PFSK-1 (cell line): Measurements from ENCODE around the gene KRTAP10-8.

Source experiments
- FOXP2 ChIP-seq: optimal IDR thresholded peaks from 2 replicates; pipeline ENCODE3; 2011; ENCODE audit warnings: borderline replicate concordance, control low read depth, inconsistent platforms; ENCODE audit not compliant: insufficient read depth; ENCODE audit errors: extremely low read length, extremely low read depth
- POLR2AphosphoS5 ChIP-seq: IDR thresholded peaks from 2 replicates; pipeline ENCODE4 v1.6.1; 2012; ENCODE audit warnings: low read depth, mild to moderate bottlenecking, control low read depth, low read length, moderate library complexity
- SIN3A ChIP-seq: IDR thresholded peaks from 2 replicates; pipeline ENCODE4 v1.6.1; 2012; ENCODE audit warnings: mild to moderate bottlenecking, low read length, moderate library complexity, borderline replicate concordance; ENCODE audit not compliant: insufficient read depth
- TAF1 ChIP-seq: IDR thresholded peaks from 2 replicates; pipeline ENCODE4 v1.6.1; 2012; ENCODE audit warnings: low read length, control low read depth, borderline replicate concordance; ENCODE audit not compliant: insufficient read depth
- TF ChIP-seq, protein P1 (sequence below), 2 experiments: IDR thresholded peaks; 2 replicates each; pipeline versions ENCODE4 v1.6.1 to v1.8.0; 2011 to 2012; ENCODE audit warnings: low read depth in 2 of 2, low read length in 2 of 2, control low read depth in 1 of 2, inconsistent platforms in 1 of 2, mild to moderate bottlenecking in 1 of 2, moderate library complexity in 1 of 2; ENCODE audit not compliant: insufficient read depth in 1 of 2

KRTAP10-8 gene

DNA sequence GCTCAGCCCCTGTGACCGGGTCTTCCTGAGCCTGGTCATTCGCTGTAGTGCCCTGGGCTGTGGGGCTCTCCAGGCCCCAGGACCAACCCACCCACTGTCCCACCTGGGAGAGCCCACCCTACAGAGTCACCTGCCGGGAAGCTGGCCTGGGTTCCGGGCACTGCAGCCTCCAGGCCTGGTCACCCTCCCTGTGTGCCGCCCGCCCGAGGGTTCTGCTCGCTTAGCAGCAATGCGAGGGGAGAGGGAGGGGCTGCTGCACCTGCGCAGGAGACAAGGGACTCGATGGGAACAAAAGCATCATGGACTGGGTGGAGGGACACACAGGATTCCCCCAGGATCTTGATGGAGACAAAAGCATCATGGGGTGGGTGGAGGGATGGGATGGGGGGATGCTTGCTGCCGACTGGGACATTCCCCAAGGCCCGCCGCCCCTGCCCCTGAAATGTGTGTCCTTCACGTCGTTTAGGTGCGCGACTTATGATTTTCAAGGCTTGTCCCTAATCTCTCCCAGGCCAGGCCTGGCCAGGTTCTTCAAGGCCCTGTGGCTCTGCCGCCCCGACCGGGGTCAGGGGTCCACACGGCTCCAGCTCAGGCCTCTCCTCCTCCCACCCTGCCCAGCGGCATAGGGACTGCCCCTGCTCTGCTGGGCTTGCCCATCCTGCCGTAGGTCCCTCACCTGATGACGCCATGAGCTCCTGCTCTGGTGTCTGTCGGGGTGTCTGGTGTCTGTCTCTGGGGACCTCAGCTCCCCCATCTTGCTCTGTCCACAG lies 1.7 kb downstream of the KRTAP10-8 start:
- TF ChIP-seq, protein P1, sequence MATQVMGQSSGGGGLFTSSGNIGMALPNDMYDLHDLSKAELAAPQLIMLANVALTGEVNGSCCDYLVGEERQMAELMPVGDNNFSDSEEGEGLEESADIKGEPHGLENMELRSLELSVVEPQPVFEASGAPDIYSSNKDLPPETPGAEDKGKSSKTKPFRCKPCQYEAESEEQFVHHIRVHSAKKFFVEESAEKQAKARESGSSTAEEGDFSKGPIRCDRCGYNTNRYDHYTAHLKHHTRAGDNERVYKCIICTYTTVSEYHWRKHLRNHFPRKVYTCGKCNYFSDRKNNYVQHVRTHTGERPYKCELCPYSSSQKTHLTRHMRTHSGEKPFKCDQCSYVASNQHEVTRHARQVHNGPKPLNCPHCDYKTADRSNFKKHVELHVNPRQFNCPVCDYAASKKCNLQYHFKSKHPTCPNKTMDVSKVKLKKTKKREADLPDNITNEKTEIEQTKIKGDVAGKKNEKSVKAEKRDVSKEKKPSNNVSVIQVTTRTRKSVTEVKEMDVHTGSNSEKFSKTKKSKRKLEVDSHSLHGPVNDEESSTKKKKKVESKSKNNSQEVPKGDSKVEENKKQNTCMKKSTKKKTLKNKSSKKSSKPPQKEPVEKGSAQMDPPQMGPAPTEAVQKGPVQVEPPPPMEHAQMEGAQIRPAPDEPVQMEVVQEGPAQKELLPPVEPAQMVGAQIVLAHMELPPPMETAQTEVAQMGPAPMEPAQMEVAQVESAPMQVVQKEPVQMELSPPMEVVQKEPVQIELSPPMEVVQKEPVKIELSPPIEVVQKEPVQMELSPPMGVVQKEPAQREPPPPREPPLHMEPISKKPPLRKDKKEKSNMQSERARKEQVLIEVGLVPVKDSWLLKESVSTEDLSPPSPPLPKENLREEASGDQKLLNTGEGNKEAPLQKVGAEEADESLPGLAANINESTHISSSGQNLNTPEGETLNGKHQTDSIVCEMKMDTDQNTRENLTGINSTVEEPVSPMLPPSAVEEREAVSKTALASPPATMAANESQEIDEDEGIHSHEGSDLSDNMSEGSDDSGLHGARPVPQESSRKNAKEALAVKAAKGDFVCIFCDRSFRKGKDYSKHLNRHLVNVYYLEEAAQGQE (IDR thresholded peaks at IDR 0.05; ENCODE audit: insufficient read depth in 1 of 2, low read depth in 2 of 2, low read length in 2 of 2), result no peak
- TF ChIP-seq SIN3A, result no peak
- no peak for TF ChIP-seq POLR2AphosphoS5
- TF ChIP-seq FOXP2, result no peak
- no peak for TF ChIP-seq TAF1

DNA sequence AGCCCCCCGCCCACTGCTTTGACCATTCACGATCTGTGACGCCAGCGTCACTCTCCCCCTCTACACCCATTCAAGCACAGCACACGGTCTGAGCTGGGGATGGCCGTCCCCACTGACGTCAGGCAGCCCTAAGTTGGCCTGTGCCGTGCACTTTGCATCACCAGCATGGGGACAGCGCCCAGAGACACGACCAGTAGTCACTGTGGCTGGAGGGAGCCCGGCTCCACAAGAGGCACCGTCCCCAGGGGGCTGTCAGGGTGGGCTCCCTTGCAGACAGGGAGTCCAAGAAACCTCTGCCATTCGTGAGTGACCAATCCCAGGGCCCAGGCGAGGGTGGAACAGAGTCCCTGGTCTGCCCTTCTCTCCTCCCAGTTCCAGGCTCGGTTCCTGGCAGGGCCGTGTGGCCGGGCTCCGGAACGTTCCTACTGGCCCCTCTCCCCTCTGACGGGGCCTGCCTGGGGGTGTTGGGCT lies 2.3 kb downstream of the KRTAP10-8 start:
- TF ChIP-seq, protein P1 (IDR thresholded peaks at IDR 0.05; ENCODE audit: insufficient read depth in 1 of 2, low read depth in 2 of 2, low read length in 2 of 2), result no peak
- no peak for TF ChIP-seq TAF1
- TF ChIP-seq FOXP2, result no peak
- TF ChIP-seq POLR2AphosphoS5, result no peak
- no peak for TF ChIP-seq SIN3A

DNA sequence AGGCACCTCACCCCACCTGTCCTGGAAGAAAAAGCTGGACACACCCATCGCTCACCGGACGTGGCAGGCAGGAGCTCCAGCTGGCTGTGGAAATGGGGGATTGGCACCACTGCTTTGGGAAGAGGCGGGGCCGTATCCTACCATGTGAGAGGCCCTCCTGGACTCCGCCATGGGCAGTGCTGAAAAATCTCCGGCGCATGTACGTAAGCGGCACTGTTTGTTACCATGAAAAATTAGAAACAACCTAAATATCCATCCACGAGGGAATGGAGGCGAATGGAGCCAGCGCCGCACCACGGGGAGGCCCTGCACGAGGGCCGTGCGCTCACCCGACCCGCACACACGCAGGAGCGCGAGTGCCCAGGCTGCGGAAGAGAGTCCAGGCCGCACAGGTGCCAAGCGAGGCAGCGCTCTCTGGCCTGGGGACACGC lies 3.1 kb downstream of the KRTAP10-8 start:
- TF ChIP-seq POLR2AphosphoS5, result no peak
- TF ChIP-seq, protein P1 (IDR thresholded peaks at IDR 0.05; ENCODE audit: insufficient read depth in 1 of 2, low read depth in 2 of 2, low read length in 2 of 2), result no peak
- no peak for TF ChIP-seq FOXP2
- no peak for TF ChIP-seq TAF1
- no peak for TF ChIP-seq SIN3A

DNA sequence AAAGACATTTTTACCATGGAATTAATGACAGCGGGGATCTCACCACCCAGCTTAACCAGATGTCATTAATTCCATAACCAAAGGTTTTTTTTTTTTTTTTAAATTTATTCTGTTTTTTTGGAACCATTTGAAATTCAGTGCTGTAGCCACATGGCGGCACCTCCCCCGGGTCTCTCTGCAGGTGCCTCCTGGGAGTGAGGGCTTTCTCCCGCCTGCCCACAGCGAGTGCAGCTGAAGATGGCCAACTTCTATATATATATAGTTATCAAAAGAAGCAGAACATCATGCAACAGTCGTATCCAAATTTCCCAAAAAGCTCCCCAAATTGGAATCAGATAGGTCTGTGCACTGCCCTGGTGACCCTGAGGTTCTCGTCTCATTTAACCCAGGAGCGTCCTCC lies 3.6 kb downstream of the KRTAP10-8 start:
- TF ChIP-seq, protein P1 (IDR thresholded peaks at IDR 0.05; ENCODE audit: insufficient read depth in 1 of 2, low read depth in 2 of 2, low read length in 2 of 2), result no peak
- TF ChIP-seq SIN3A (no peak), FOXP2 (no peak), POLR2AphosphoS5 (no peak), TAF1 (no peak)
